SU-DHL-6 (cell line): Measurements from ENCODE around the gene TRAPPC10.
A peak's percentile ranks its signal among the peaks of the same experiment; 100 is the strongest.
"Not testable (repeated sequence)": the region's sequence is repeated elsewhere in the genome, so short reads cannot be mapped to it uniquely, and the experiment has no call there.

ENCODE experiments used
- H2AFZ ChIP-seq: fragments of 200-600 bp; sonication (generic); 2 replicates; pipeline ENCODE4 v1.6.1; 2014; ENCODE audit warnings: low read depth, mild to moderate bottlenecking, moderate library complexity, mixed read lengths, antibody characterized with exemption, low read length; ENCODE audit not compliant: severe bottlenecking
- H3F3A ChIP-seq: fragments of 200-600 bp; shearing (Covaris generic); 2 replicates; pipeline ENCODE4 v1.6.0; 2016; ENCODE audit warnings: antibody characterized with exemption, mild to moderate bottlenecking; ENCODE audit not compliant: insufficient read depth
- H3K27ac ChIP-seq: fragments of 200-600 bp; sonication (generic); 2 replicates; pipeline ENCODE4 v1.5.1; 2016; ENCODE audit warnings: low read depth, mild to moderate bottlenecking, low read length, moderate library complexity, mixed read lengths
- H3K27me3 ChIP-seq: fragments of 200-600 bp; sonication (generic), shearing (Covaris generic); 2 replicates; pipeline ENCODE4 v1.6.0; 2014; ENCODE audit warnings: mild to moderate bottlenecking, low read length
- H3K36me3 ChIP-seq: fragments of 200-600 bp; sonication (generic); 2 replicates; pipeline ENCODE4 v1.6.1; 2014; ENCODE audit warnings: mild to moderate bottlenecking, low read length, mixed read lengths
- H3K4me2 ChIP-seq: fragments of 300-600, 200-600 bp; shearing (Covaris generic), sonication (generic); 2 replicates; pipeline ENCODE4 v1.6.0; 2014; ENCODE audit warnings: low read length, low read depth, mild to moderate bottlenecking; ENCODE audit not compliant: poor library complexity, severe bottlenecking
- H3K4me3 ChIP-seq: fragments of 200-600 bp; sonication (generic); 2 replicates; pipeline ENCODE4 v1.5.1; 2014; ENCODE audit warnings: antibody characterized with exemption, low read length, mild to moderate bottlenecking, mixed read lengths; ENCODE audit not compliant: insufficient read depth, poor library complexity, severe bottlenecking
- H3K79me2 ChIP-seq: fragments of 200-600 bp; sonication (generic); 2 replicates; pipeline ENCODE4 v1.6.1; 2014; ENCODE audit warnings: mild to moderate bottlenecking, low read length, moderate library complexity; ENCODE audit not compliant: insufficient read depth
- H3K9ac ChIP-seq: fragments of 200-600 bp; sonication (generic); 2 replicates; pipeline ENCODE4 v1.7.0; 2014; ENCODE audit warnings: mild to moderate bottlenecking, low read length
- H3K9me2 ChIP-seq: fragments of 200-600 bp; sonication (generic); replicated peaks from 2 replicates; pipeline ENCODE4 v1.6.1; 2014; ENCODE audit warnings: low read length; ENCODE audit not compliant: insufficient read depth
- H3K9me3 ChIP-seq: fragments of 200-600 bp; sonication (generic); 2 replicates; pipeline ENCODE4 v1.6.1; 2014; ENCODE audit warnings: low read length, mixed read lengths; ENCODE audit not compliant: insufficient read depth
- H4K20me1 ChIP-seq: fragments of 200-600 bp; sonication (generic); 2 replicates; pipeline ENCODE4 v1.6.1; 2014; ENCODE audit warnings: low read depth, mild to moderate bottlenecking, antibody characterized with exemption, low read length, moderate library complexity, mixed read lengths

TRAPPC10 gene

GRCh38 chr21:44138039-44138438 is 125.9 kb downstream of the TRAPPC10 start:
- H4K20me1 ChIP-seq, H3K27me3 ChIP-seq, H3K36me3 ChIP-seq, H3K79me2 ChIP-seq, H3K27ac ChIP-seq, H3K4me2 ChIP-seq, H3F3A ChIP-seq, H3K9me3 ChIP-seq, H2AFZ ChIP-seq, H3K9me2 ChIP-seq, H3K9ac ChIP-seq, H3K4me3 ChIP-seq: not testable (repeated sequence)

GRCh38 chr21:44139787-44140551 is 127.9 kb downstream of the TRAPPC10 start:
- not testable (repeated sequence) for H3K9me2 ChIP-seq, H3K4me3 ChIP-seq, H3K9ac ChIP-seq, H3K27me3 ChIP-seq, H3K27ac ChIP-seq, H3K79me2 ChIP-seq, H3K4me2 ChIP-seq, H2AFZ ChIP-seq, H3K36me3 ChIP-seq, H4K20me1 ChIP-seq, H3K9me3 ChIP-seq, H3F3A ChIP-seq

- H3K9ac ChIP-seq, H2AFZ ChIP-seq, H3K9me3 ChIP-seq, H3K79me2 ChIP-seq, H3K9me2 ChIP-seq, H3K27ac ChIP-seq, H3K4me2 ChIP-seq, H3F3A ChIP-seq, H3K4me3 ChIP-seq, H4K20me1 ChIP-seq, H3K27me3 ChIP-seq, H3K36me3 ChIP-seq: not testable (repeated sequence)
Measured at GRCh38 chr21:44140552-44140932, 128.4 kb downstream of the TRAPPC10 start.

- not testable (repeated sequence) for H3K79me2 ChIP-seq, H2AFZ ChIP-seq, H3K36me3 ChIP-seq, H3K4me3 ChIP-seq, H3K9ac ChIP-seq, H3K27me3 ChIP-seq, H3K27ac ChIP-seq, H3K9me3 ChIP-seq, H3K9me2 ChIP-seq, H3F3A ChIP-seq, H4K20me1 ChIP-seq, H3K4me2 ChIP-seq
Measured at GRCh38 chr21:44142470-44142869, 130.4 kb downstream of the TRAPPC10 start.

- not testable (repeated sequence) for H3K9me2 ChIP-seq, H3K4me3 ChIP-seq, H2AFZ ChIP-seq, H3K36me3 ChIP-seq, H3F3A ChIP-seq, H4K20me1 ChIP-seq, H3K79me2 ChIP-seq, H3K9ac ChIP-seq, H3K9me3 ChIP-seq, H3K27me3 ChIP-seq, H3K4me2 ChIP-seq
- 0 out of 2 replicates have a peak overlapping the region, but pooled peaks have one; percentile 65 for H3K27ac ChIP-seq
Measured at GRCh38 chr21:44143380-44143779, 131.3 kb downstream of the TRAPPC10 start.

- H3K4me3 ChIP-seq, H3K36me3 ChIP-seq, H3K9me2 ChIP-seq, H3F3A ChIP-seq, H3K27me3 ChIP-seq, H3K9me3 ChIP-seq, H3K79me2 ChIP-seq, H2AFZ ChIP-seq, H3K4me2 ChIP-seq, H3K9ac ChIP-seq, H4K20me1 ChIP-seq: not testable (repeated sequence)
- peak overlapping the region; percentile 65 for H3K27ac ChIP-seq
Measured at GRCh38 chr21:44143996-44144395, 131.9 kb downstream of the TRAPPC10 start.

- not testable (repeated sequence) for H3K79me2 ChIP-seq, H3K27me3 ChIP-seq, H4K20me1 ChIP-seq, H2AFZ ChIP-seq, H3K9ac ChIP-seq, H3K9me3 ChIP-seq, H3F3A ChIP-seq, H3K4me3 ChIP-seq, H3K4me2 ChIP-seq, H3K9me2 ChIP-seq, H3K36me3 ChIP-seq
- H3K27ac ChIP-seq, result peak overlapping the region; percentile 65; the same call in 1 of the 2 replicates
Measured at GRCh38 chr21:44144784-44145602, 132.9 kb downstream of the TRAPPC10 start.

- not testable (repeated sequence) for H3K9ac ChIP-seq, H3K27me3 ChIP-seq, H3K9me3 ChIP-seq, H3K4me3 ChIP-seq, H3K36me3 ChIP-seq, H3K79me2 ChIP-seq, H4K20me1 ChIP-seq, H3K4me2 ChIP-seq, H3K9me2 ChIP-seq, H3F3A ChIP-seq, H2AFZ ChIP-seq
- H3K27ac ChIP-seq, result 0 out of 2 replicates have a peak overlapping the region, but pooled peaks have one; percentile 37
Measured at GRCh38 chr21:44145616-44146015, 133.5 kb downstream of the TRAPPC10 start.
